HG02571 (cell line): ENCODE data around the gene TMEM53.
"Not testable (repeated sequence)": the region's sequence is repeated elsewhere in the genome, so short reads cannot be mapped to it uniquely, and the experiment has no call there.

Experiments
- ATAC-seq: cut with Tn5 transposase; IDR thresholded peaks from one replicate; pipeline ENCODE4 v1.9.1; 2021; ENCODE audit warnings: mild to moderate bottlenecking, moderate library complexity; ENCODE audit not compliant: unreplicated experiment

Gene TMEM53

DNA sequence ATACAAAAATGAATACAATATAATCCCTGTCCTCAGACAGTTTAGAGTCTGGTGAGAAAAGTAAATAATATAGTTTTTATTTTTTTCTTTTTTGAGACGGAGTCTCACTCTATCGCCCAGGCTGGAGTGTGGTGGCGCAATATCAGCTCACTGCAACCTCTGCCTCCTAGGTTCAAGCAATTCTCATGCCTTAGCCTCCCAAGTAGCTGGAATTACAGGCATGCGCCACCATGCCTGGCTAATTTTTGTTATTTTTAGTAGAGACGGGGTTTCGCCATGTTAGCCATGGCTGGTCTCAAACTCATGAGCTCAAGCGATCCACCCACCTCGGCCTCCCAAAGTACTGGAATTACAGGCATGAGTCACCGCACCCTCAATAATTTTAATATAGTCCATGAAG, 25.1 kb upstream of the TMEM53 start:
- ATAC-seq = not testable (repeated sequence)

DNA sequence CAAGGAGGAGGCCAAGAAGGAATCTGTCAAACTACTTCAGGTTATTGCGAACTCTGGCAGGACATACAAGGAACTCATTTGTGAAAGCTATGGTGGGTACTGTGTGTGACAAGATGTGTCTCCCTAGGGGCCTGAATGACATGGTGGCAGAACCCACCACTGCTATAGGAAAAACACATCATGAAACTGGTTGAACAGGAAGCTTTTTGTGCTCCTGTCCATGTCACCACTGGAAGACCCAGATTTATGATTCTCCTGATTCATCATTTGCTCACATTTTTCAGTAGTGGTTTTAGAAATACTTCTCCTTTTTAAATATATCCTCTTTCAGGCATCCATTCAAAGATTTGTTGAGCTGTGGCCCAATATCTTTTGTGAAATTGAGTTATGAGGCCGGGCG, 23.9 kb upstream of the TMEM53 start:
- ATAC-seq = no peak

DNA sequence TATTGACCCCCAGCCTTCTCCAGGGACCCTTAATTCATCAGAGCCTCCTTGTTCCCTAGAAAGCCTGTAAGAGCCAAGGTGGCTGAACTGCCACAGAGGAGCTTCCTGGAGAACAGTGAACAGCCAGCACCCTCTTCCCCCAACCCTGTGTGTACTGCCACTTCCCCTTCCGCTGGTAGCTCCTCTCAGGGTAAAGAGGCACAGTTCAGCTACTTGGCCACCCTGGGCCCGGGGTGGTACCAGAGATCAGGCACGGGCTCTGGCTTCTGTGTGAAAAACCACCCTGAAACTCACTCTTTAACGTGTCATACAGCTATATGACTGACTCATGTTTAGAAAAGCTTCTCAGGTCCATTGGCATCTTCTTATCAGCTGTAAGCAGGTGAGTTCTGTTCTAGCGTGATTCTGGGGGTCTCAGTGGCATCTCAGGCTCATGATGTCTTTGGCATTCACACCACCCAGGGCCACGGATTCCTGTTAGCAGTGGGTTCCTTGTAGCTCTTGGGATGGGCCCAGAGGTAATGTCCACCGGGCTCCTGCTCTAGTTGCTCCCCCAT, 22.6 kb upstream of the TMEM53 start:
- no peak for ATAC-seq

DNA sequence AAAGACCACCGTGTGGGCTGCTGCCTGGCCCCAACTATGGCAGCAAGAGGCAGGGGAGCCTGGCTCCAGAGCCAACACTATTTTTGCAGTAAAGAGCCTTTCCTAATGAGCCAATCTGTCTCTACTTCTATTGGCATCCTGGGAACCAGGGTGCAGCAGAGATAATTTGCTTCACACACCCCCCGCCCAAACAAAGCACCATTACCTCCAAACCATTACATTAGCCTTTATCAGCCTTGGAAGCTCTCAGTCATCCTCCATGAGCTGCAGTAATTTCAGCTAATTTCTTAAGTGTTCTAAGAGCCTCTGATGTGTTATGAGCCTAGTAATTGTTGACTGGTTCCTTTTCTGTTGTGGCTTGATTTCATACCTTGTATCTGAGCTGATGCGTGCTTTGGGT, 21.8 kb upstream of the TMEM53 start:
- no peak for ATAC-seq

DNA sequence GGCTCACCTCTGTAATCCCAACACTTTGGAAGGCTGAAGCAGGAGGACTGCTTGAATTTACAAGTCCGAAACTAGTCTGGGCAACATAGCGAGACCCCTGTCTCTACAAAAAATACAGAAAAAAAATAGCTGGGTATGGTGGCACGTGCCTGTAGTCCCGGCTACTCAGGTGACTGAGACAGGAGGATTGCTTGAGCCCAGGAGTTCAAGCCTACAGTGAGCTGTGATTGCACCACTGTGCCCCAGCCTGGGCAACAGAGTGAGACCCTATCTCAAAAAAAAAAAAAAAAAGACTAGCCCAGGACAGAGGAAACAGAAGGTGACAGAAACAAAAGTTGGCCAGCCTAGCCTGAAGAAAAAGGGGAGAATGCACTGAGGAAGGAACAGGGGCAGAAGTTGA, 21.4 kb upstream of the TMEM53 start:
- ATAC-seq = no peak

DNA sequence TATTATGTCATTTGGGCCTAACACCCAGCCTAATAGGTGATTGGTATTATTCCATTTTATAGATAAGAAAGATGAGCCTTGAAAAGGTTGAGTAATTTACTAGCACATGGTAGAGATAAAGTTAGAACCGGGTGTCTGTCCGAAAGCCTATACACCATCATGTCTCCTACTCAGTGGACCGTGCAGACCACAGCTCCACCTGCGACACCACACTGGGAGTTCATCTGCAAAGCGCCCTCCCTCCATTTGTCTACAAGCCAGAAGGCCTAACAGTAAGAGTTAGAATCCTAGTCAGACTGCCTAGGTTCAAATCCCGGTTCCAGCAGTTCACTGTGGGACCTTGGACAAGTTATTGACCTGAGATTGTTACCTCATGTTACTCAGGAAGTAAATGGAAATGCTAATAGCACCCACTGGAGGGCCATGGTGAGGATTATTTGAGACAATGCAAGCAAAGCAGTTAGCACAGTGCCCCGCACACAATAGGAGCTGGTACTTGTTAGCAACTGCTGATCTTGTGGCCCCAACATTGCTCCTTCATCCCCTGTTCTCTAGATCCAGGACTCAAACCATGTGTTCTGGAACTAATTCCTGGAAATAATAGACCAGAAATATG, 20.7 kb upstream of the TMEM53 start:
- peak; percentile 71 for ATAC-seq

DNA sequence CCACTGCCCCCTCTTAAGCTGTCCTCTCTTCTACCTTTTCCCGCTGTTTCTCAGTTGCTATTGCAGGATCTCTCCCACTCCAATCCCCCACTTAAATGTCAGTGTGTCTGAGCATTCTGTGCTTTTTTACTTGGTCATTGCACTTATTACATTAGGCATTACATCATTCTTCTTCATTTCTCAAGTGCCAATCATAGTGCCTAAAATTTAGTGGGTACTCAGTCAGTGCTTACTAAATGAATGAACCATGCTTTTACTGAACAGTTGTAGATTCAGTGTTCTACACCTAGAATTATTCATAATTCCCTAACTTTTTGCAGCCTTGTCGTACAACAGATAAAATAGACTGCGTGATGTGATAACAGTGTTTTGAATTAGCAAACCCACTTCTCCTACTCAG, 19.6 kb upstream of the TMEM53 start:
- ATAC-seq = no peak

DNA sequence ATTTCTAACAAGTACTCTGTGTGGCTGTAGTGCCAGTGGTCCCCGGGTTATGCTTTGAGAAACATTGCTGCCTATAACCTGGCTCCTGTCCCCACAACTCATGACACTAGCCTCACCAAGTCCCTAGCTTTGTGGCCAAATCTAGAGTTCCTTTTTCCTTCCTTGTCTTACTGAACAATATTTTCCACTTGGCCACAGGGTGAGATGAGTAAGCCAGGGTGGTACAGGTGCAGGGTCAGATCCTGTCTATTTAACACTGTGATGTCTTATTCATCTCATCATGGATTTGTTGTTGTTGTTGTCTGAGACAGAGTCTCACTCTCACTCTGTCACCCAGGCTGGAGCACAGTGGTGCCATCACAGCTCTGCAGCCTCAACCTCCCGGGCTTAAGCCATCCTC, 18.9 kb upstream of the TMEM53 start:
- no peak for ATAC-seq

DNA sequence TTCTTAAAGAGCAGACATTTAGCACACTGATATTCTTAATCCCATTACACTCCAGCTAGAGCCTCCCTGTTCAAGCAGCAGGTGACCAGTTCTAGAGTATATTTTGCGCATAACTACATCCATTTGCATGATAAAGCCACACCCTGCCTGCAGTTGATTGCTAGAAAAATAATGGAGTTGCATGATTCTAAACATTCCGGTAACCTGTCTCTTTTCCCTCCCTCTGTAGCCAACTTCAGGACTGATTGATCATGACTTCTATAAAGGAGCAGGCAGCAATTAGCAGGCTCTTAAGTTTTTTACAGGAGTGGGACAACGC, 15.1 kb upstream of the TMEM53 start:
- no peak for ATAC-seq

DNA sequence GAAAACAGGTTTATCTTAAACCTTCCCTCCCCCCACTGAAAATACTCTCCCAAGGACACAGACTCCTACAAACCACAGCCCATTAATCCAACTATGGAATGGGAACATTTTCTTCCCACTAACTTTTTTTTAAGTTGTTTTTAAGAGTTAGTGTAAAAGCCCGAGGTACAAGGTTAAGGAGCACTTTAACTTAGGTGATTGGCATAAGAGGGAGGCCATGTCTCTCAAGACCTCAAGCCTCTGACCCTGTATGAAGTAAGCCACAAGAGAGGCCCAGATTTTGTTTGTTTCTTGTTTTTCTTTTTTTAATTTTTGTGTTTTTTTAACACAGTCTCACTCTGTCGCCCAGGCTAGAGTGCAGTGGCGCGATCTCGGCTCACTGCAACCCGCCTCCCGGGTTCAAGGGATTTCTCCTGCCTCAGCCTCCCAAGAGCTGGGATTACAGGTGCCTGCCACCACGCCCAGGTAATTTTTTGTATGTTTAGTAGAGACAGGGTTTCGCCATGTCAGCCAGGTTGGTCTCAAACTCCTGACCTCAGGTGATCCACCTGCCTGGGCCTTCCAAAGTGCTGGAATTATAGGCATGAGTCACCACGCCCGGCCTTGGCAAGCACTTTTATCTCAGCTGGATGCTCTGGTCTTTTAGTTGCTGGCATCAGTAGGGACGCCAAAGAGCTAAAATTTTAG, 14.6 kb upstream of the TMEM53 start:
- no peak for ATAC-seq

DNA sequence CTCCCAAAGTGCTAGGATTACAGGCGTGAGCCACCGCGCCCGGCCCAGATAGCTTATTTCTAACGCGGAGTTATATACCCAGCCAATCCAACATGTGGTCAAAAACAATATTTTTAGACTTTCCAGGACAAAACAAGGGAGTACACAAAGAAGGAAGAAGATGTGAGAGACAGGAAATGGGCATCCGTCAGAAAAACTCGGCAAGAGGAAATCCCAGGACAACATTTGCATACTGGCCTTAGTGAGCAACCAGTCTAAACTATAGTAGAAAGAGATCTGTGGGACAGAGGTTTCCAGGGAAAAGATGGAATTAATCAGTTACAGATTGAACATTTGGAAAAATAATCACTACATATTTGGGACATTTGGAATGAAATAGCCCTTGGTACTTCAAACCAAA, 11.6 kb upstream of the TMEM53 start:
- ATAC-seq = no peak

DNA sequence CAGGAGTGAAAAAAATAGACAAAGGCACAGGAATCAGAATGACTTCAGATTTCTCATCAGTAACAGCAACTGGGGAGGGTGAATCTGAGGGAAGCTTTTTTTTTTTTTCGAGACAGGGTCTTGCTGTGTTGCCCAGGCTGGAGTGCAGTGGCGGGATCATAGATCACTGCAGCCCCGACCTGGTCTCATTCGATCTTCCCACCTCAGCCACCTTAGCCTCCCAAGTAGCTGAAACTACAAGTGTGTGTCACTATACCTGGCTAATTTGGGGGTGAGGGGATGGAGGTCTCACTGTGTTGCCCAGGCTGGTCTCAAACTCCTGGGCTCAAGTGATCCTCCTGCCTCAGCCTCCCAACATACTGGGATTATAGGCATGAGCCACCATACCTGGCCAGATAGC, 10.9 kb upstream of the TMEM53 start:
- ATAC-seq = no peak

DNA sequence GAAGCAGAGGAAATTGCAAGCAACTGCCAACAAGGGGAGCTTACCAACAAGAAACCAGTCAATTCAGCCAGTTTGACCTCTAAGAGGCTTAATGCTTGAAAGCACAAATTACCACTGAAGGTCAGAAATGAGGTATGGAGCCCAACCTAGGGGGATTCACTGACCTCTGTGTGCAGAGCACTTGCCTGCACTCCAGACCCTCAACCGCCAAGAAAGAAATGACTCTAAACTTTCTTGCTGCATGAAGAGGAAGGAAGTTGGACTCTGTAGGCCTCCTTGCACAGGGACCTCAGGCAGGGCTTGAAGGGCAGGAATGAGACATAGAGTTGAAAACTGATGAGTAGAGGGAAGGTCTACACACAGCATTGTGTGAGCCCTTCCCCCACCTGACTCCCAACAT, 10.2 kb upstream of the TMEM53 start:
- no peak for ATAC-seq

DNA sequence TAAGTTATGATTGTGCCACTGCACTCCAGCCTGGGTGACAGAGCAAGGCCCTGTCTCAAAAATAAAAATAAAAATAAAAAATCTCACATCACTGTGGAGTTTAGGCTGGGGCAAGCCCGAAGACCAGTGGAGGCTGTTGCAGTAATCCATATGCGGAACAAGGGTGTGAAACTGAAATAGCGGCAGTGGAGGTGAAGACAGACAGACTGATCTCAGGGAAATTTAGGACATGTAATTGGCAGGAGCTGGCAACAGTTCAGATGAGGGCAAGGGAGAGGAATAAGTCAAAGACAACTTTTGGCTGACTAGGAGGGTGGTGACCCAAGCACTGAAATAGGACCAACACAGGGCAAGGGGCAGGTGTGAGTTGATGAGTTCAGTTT, 8.6 kb upstream of the TMEM53 start:
- no peak for ATAC-seq

DNA sequence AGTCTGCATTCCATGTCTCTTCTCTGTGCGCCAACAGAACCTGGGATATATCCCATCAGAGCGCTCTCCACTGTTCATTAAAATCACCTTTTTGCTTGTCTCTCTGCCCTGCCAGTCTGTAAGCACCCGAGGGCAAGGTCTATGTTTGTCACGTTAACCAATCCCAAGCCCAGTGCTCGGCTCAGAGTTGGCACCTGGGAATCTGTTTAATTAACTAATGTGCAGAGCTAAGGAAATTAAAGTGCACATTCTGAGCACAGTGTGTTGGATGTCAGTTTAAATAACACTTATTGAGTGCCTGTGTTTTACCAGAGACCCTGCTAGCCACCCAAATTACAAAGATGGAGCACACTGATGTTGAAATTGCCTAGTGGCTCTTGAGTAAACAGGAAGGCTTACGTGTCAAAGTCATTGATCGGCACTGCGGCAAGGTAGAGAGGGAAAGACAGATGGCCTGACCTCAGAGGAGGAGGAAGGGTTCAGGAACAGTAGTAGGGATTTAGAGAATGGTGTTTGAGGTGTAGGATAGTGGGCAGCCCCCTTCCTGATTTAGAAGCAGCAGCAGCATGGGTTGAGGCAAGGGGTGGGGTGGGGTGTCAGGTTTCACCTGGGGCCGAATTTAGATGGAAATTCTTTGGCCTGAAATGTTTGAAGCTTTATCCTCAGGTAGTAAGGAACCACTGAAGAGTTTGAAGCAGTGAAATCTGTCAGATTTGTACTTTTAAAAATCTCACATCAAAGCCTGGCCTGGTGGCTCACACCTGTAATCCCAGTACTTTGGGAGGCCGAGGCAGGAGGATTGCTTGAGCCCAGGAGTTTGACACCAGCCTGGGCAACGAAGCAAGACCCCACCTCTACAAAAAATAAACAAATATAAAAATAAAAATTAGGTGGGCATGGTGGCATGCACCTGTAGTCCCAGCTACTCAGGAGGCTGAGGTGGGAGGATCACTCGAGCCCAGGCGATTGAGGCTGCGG, 7.9 kb upstream of the TMEM53 start:
- no peak for ATAC-seq

DNA sequence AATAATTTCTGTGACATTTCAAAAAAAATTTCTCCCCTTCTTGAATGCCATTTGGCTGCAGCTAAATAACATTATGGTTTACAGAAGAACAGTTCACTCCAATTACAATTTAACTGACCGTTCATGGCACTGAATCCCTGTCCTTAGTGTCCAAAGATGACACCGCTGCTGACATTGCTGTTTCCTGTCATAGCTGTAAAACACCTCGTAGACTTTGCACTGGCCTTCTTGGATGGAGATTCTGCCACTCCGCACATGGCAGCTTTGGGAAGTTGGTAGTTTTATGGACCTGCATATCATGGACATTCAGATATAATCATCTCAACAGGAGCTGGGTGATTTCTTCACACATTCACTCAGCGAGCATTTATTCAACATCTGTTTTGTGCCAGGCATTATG, 5.2 kb upstream of the TMEM53 start:
- ATAC-seq = no peak

DNA sequence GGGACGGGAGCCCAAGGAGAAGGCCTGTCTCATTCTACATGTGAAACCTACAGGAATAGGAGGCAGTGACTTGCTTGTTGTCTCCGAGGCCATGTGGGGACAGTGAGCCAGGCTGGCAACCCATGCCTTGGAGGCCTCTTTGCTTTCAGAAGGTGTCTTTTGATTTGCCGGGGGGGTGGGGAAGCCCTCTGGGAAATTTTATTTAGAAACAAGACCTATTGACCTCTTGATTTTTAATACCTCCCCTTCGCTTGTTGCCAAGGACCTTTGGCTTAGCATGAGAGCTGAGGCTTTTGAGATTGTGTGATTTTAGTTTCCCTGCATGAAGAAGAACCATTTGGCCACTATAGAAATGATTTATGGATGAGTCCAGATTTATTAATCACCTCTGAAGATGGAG, 4.3 kb upstream of the TMEM53 start:
- no peak for ATAC-seq

DNA sequence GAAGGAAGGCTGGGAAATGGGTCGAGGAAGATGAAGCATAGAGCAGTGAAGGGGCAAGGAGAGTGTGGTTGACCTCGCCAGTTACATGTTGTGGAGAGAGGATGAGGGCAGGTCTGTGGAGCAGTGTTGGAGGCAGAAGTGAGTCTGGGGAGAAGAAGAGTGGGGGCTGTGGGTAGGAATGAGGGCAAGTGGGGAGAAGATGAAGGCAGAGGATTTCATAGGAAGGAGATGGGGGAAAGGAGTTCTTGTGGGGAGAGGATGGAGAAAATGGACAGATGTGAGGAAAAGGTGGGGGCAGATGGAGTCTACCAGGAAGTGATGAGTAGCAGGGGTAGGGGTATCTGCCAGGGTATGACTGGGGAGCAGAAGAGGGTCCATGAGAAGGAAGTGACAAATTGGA, 3.8 kb upstream of the TMEM53 start:
- no peak for ATAC-seq

DNA sequence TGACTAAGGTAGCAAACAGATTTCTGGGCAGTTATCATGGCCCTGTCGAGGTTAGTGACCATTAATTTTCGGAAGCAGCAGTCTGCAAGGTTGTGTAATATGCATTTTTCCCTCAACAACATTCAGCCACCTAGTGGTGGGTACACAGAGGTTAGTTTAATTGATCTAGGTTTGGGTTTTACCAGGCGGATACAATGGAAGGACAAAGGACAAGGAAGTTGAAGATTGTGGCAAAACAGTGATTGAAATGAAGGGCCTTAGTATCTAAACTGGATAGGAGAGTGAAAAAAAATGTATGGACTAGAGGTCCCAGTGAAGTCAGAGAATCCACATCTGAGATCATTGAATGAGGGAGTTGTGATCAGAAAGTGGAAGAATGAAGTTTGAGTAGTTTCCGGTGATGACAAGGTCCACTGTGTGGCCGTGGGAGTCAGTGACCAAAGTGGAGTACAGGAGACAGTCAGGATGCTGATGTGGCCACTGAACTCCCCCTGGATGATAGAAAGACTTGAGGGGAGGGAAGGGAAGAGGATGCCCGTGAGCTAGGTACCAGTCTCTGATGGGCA, 3.0 kb upstream of the TMEM53 start:
- no peak for ATAC-seq

DNA sequence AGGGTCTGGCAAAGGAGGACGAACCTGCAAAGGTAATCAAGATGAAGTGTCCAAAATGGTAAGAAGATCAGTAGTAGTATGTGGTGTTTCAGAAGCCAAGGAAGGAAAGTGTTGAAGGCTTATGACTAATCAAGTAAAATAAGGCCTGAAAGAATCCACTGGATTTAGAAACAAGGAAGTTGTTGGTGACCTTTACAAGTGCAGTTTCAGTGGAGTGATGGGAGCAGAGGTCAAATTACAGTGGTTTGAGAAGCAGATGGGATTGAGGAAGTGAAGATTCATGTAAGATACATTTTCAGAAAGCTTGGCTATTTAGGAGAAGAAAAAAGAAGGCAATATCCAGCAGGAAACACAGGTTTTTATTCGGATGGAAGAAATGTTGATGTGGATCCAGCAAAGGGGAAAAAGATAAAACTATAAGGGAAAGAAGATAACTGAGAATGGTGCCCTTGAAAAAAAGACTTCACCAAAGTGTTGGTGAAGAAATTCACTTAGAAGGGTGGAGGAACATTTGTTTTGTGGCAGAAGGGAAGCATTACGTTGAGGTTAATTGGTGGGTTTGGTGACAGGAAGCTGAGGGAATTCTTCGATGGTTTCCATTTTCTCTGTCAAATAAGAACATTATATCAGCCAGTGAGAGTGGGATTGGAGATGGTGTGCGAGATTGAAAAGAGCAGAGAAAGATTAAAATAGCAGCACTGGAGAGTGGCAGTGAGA, 2.4 kb upstream of the TMEM53 start:
- no peak for ATAC-seq

DNA sequence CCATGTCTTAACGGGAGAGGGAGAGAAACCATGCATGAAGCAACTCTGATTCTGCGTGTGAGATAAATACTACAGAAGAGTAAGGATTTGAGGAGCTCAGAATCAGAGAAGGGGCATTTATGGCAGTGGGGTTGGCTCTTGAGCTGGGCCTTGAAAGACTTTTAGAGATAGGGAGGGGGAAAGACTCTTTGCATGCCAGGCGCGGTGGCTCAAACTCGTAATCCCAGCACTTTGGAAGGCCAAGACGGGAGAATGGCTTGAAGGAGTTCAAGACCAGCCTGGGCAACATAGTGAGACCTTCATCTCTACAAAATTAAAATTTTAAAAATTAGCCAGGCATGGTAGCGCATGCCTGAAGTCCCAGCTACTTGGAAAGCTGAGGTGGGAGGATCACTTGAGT, 905 bp upstream of the TMEM53 start:
- ATAC-seq = no peak
